ENCODE data around the gene PTPN3.

DNA sequence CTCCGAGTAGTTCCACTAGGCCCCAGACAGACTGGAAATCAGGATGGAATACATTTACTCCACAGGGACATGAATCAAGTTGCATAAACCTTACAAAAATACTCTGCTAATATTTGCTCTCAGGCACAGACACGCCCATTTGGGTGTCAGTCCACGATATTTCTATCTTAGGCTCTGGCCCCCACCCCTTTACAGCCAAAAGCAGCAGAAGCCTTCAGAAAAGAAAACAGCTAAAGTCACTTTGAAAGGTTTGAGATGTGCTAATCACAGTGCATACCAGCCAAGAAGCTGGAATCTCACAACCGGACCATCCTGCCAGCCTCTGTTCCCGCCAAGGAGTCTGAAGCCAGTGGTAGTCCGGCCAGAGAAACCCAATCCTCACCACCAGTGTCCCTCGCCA is 22.6 kb downstream of the PTPN3 start:
- TF ChIP-seq, protein P1, sequence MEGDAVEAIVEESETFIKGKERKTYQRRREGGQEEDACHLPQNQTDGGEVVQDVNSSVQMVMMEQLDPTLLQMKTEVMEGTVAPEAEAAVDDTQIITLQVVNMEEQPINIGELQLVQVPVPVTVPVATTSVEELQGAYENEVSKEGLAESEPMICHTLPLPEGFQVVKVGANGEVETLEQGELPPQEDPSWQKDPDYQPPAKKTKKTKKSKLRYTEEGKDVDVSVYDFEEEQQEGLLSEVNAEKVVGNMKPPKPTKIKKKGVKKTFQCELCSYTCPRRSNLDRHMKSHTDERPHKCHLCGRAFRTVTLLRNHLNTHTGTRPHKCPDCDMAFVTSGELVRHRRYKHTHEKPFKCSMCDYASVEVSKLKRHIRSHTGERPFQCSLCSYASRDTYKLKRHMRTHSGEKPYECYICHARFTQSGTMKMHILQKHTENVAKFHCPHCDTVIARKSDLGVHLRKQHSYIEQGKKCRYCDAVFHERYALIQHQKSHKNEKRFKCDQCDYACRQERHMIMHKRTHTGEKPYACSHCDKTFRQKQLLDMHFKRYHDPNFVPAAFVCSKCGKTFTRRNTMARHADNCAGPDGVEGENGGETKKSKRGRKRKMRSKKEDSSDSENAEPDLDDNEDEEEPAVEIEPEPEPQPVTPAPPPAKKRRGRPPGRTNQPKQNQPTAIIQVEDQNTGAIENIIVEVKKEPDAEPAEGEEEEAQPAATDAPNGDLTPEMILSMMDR (IDR thresholded peaks at IDR 0.05 in 2 of 3, conservative IDR thresholded peaks at IDR 0.05 in 1 of 3; ENCODE audit: control insufficient read depth in 2 of 3, extremely low read depth in 1 of 3, insufficient read depth in 1 of 3, low read depth in 3 of 3, low read length in 3 of 3): no peak
- no peak for TF ChIP-seq NFYB (IDR thresholded peaks at IDR 0.05; ENCODE audit: insufficient read depth, low read depth, low read length)
- no peak for TF ChIP-seq YY1 (IDR thresholded peaks at IDR 0.05; ENCODE audit: low read depth, low read length)
- TF ChIP-seq, protein P2, sequence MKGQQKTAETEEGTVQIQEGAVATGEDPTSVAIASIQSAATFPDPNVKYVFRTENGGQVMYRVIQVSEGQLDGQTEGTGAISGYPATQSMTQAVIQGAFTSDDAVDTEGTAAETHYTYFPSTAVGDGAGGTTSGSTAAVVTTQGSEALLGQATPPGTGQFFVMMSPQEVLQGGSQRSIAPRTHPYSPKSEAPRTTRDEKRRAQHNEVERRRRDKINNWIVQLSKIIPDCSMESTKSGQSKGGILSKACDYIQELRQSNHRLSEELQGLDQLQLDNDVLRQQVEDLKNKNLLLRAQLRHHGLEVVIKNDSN (IDR thresholded peaks at IDR 0.05; ENCODE audit: borderline replicate concordance, extremely low read length, insufficient read depth, low read depth, low read length): no peak
- TF ChIP-seq PAX8 (IDR thresholded peaks at IDR 0.05): no peak
- TF ChIP-seq SMAD1 (IDR thresholded peaks at IDR 0.05; ENCODE audit: low read depth, partially characterized antibody): no peak
- TF ChIP-seq RAD21 (IDR thresholded peaks at IDR 0.05; ENCODE audit: insufficient read depth, low read depth, low read length): no peak

All from GM12878 (cell line).